GM19397 (cell line): Measurements from ENCODE around the gene EHD3.

ENCODE experiments used
- ATAC-seq: cut with Tn5 transposase; IDR thresholded peaks from one replicate; pipeline ENCODE4 v1.9.1; 2021; ENCODE audit warnings: mild to moderate bottlenecking, moderate library complexity; ENCODE audit not compliant: unreplicated experiment

EHD3 gene

GRCh38 chr2:31254237-31255203 is 20.6 kb downstream of the EHD3 start:
- ATAC-seq = no peak

GRCh38 chr2:31255911-31256571 is 22.1 kb downstream of the EHD3 start:
- peak; percentile 60 for ATAC-seq

DNA sequence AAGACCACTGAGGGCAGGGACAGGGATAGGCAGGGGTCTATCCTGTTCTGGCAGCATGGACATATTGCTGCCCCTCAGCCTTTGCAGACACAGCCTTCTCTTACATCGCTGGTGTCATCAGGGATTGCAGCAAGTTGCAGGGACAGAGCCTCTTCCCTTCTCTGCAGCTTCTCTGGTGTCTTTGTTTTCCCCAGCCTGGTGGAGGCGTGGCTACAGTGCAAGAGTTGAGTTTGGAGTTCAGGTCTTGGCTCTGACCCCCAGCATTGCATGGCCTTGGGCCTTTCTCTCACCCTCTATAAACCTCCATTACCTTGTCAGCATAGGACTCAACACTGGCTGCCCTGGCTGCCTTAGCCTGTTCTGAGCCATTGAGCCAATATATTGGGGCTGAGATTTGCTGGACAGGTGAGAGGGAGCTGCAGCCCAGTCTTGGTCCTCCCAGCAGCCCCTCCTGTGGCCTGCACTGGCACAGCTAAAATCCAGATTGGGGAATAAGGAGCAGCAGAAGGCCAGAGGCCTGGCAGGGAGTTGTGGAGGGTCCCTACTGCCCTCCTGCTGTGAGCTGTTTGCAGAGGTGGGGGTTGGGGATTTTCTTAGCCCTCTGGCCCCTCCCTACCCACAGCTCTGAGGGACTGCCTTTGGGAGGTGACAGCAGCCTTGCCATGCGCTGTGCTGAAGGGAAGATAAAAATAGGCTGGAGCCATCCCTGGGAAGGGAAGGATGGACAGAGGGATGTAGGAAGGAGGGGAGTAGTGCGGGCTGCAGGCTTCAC is 22.8 kb downstream of the EHD3 start:
- peak; percentile 1 for ATAC-seq

GRCh38 chr2:31258351-31258750 is 24.4 kb downstream of the EHD3 start:
- ATAC-seq = no peak

DNA sequence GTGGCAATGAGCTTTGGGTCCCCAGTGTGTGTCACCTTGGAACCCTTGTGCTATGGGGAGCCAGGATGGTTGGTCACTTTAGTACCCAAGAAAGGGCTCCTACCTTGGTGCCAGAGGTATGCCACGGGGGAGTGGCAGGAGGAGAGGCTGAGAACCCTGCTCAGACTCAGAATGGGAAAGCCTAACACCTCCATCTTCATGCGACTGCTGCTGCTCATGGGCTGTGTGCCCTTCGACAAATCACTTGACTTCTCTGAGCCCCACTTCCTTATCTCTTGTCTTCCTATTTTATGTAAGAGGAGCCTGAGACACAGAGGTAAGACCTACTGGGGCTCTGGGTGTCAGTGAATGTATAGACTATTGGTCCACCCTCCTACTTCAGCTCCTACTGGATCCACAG is 25.1 kb downstream of the EHD3 start:
- no peak for ATAC-seq

- ATAC-seq = no peak
These were observed 26.9 kb downstream of the EHD3 start for GRCh38 chr2:31260870-31261269.

GRCh38 chr2:31263636-31264190 is 29.8 kb downstream of the EHD3 start:
- no peak for ATAC-seq

GRCh38 chr2:31265234-31265633 is 31.3 kb downstream of the EHD3 start:
- no peak for ATAC-seq

DNA sequence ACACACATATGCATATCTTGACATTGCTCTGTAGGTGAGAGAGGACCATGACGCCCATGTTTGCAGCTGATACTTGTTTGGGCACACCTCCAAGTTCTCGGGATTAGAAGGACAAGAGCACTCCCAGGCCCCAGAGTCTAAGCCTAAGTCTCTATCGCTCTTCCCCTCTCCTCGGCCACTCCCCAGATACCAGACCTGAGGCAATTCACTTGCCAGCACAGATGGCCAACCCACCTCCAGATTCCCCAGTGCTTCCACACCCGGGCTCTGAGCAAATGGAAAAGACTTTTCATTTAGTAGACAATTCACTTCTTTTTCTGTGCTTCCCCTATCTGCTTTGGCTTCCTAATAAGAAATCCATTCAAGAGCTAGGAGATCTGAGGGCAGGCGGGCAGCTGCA is 32.9 kb downstream of the EHD3 start:
- ATAC-seq = no peak

DNA sequence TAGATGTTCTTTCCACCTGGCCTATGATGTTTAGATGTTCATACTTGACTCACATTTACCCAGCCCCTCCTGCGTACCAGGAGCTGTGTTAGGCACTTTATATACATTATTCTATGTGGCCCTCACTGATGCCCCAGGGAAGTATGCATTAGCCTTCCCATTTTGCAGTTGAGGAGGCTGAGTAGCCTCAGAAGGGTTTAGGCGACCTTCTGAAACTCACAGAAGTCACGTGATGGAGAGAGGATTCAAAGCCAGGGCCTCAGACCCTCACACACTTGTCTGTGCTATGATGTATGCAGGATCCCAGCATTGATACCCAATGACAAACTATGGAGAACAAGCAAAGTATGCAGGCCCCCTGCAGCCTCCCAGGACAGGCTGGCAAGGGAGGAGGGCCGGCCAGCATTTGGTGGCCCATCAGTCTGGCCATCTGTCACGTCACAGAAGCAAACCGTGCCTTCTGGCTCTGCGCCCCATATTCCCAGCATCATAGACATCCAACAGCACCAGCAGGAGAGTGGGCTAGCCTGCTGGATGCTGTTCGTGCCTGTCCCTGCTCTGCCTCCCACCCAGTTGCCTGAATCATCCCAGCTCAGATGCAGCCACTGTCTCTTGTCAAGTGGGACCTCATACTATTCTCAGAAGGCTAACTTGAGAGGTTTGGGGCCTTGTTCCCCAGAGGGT is 33.6 kb downstream of the EHD3 start:
- no peak for ATAC-seq

DNA sequence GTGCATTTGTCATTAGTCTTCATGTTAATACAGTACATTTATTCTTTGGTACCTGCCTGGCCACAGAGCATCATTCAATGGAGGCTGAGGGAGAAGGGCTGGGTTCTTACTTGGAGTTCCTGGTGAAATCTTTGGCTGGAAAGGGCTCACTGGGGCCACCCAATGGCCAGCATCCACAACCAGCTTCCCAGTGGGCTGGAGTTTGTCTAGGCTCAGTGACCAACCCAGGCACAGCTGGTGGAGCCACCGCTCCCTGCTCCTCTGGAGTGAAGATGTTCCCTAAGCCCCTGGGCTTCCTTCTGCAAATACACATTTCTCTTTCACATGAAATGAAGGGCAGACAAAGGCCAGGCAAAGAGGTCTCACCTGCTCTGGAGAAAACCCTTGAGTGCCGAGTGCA is 34.4 kb downstream of the EHD3 start:
- ATAC-seq = no peak

DNA sequence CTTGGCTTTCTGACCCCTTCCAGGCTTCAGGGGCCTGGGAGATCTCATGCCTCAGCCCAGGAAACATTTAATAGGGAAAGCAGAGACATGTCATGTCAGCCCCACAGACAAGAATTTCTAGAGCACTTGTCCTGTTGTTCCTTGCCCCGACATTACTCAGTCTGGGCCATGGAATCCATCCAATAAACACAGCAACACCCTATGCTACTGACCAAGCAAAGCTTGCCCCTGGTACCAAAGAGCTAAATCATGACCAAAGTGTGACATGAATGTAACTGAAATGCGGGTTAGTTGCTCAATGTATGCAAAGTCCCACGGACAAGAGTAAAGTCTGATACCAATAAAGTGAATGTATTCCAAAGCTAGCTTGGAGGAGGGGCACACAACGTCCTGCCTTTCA is 35.1 kb downstream of the EHD3 start:
- ATAC-seq = no peak

DNA sequence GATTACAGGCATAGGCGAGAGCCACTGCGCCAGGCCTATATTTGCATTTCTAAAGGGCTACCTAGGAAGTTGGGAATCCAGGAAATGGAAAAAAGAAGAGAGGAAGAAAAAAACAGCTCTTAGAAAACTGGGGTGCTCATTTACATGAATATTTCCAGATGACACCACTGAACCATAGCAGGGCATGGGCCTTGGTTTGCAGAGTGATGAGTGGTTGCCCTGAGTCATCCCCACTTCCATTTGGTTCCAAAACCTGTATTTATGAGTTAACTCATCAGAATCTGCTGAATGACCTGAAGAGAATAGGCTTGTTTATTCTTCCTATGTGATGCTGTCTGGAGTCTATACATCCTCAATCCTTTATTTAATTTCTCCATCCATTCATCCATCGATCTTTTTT is 36.2 kb downstream of the EHD3 start:
- no peak for ATAC-seq

DNA sequence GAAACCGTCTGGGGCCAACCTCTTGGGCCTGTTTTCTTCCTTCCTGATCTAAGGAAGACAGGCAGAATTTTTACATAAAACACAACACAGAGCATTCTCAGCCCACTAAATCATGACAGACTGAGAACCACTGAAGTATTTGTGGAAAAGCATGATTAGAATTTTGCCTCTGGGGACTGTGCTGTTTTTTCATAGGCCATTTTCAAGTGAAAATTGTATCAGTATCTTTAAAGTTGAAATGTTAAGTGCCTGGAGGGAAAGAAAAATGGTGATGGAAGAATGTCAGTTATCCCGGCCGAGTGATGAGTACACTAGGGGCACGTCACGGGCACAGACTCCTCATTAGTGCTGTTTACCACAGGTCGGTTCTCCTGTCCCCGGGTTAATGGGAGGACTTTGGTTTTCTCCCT is 36.9 kb downstream of the EHD3 start:
- no peak for ATAC-seq

GRCh38 chr2:31271851-31272267 is 37.9 kb downstream of the EHD3 start:
- no peak for ATAC-seq

DNA sequence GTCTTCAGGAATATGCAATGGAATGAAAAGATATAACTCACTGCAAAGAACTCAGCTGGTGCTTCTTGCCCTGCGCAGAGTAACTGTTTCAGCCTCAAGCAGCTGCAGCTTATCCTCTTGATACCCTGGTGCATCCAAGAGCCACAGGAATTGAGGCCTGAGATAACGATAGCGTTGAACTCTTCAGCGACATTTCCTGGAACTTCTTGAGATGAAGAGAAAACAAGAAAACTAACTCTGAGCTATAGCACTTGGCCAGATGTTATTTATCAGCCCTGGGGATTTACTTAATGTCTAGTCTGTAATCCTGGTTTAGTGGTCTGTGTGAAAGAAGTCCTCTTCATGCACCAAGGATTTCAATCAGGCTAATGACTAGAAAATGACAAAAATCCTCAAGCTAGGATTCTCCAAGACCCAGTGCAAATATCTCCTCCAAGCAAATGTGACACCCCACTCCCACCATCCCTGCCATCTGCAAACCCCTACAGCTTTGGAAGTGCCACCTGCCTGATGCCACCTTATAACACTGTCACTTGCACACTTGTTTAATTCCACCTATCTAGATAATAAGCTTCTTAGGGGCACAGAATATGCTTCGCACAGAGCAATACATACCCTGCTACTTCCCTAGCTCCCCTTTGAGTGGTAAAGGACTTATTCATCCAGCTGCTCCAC is 40.6 kb downstream of the EHD3 start:
- no peak for ATAC-seq

- no peak for ATAC-seq
These were observed 42.0 kb downstream of the EHD3 start for GRCh38 chr2:31275976-31276375.

DNA sequence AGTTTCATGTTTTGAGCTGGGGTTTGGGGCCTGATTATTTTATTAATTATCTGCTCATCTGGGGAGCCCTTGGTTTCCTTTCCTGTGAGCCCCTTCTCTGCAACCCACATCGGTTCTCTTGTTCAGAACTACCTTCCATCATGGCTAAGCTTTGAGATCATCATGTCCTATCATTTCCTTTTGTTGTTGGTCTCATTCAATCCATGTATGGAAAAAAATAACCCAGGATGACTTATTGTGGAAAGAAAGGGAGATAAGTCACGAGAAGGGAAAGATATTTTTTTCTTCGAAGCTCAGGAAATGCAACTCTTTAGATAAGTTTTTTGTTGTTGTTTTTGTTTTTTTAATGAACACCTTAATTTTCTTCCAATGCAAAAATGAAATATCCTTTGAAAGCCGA is 43.7 kb downstream of the EHD3 start:
- no peak for ATAC-seq

- no peak for ATAC-seq
These were observed 48.7 kb downstream of the EHD3 start for GRCh38 chr2:31282634-31283033.
